Glomerular visceral epithelial cell (primary cell): ENCODE results near the gene CFAP68.

Experiments
- DNase-seq: peaks from one replicate; pipeline ENCODE4 v3.0.0-alpha.2; 2016; ENCODE audit errors: extremely low spot score

Gene CFAP68

GRCh38 chr11:111878849-111879636 is at the start of gene CFAP68, which contains the start of gene FDXACB1:
CFAP68 (plus strand) TSS chr11:111879541; CDS start chr11:111879561, 20 bp downstream.
FDXACB1 (minus strand) TSS chr11:111879165; CDS start chr11:111879132, 33 bp downstream.
- DNase-seq, result peak; percentile 95

- DNase-seq, result no peak
These were observed 45.8 kb upstream of the CFAP68 start for GRCh38 chr11:111833524-111833923.

GRCh38 chr11:111834432-111835163 is 44.7 kb upstream of the CFAP68 start:
- DNase-seq, result no peak

- DNase-seq, result no peak
These were observed 43.7 kb upstream of the CFAP68 start for GRCh38 chr11:111835665-111836064.

GRCh38 chr11:111836162-111836561 is 43.2 kb upstream of the CFAP68 start:
- no peak for DNase-seq

- no peak for DNase-seq
These were observed 42.6 kb upstream of the CFAP68 start for GRCh38 chr11:111836721-111837120.

- DNase-seq, result no peak
These were observed 41.9 kb upstream of the CFAP68 start for GRCh38 chr11:111837366-111837891.

GRCh38 chr11:111838054-111838453 is 41.3 kb upstream of the CFAP68 start:
- DNase-seq, result no peak

- DNase-seq, result no peak
These were observed 39.2 kb upstream of the CFAP68 start for GRCh38 chr11:111840143-111840542.

GRCh38 chr11:111841370-111842053 is 37.8 kb upstream of the CFAP68 start:
- DNase-seq, result peak; percentile 81

- no peak for DNase-seq
These were observed 35.7 kb upstream of the CFAP68 start for GRCh38 chr11:111843661-111844060.

GRCh38 chr11:111845276-111846028 is 33.9 kb upstream of the CFAP68 start:
- DNase-seq, result no peak

GRCh38 chr11:111846063-111846462 is 33.3 kb upstream of the CFAP68 start:
- DNase-seq, result peak; percentile 42

GRCh38 chr11:111846636-111847035 is 32.7 kb upstream of the CFAP68 start:
- peak; percentile 23 for DNase-seq

- DNase-seq, result no peak
These were observed 29.7 kb upstream of the CFAP68 start for GRCh38 chr11:111849631-111850030.

GRCh38 chr11:111851067-111851466 is 28.3 kb upstream of the CFAP68 start:
- no peak for DNase-seq

GRCh38 chr11:111851636-111852035 is 27.7 kb upstream of the CFAP68 start:
- DNase-seq, result no peak

- no peak for DNase-seq
These were observed 27.2 kb upstream of the CFAP68 start for GRCh38 chr11:111852103-111852502.

GRCh38 chr11:111855506-111855905 is 23.8 kb upstream of the CFAP68 start:
- no peak for DNase-seq

- DNase-seq, result no peak
These were observed 19.1 kb upstream of the CFAP68 start for GRCh38 chr11:111860257-111860656.

- DNase-seq, result no peak
These were observed 9.2 kb upstream of the CFAP68 start for GRCh38 chr11:111870113-111870512.
